Germinal center (tissue), 1 donor: Measurements from ENCODE around the gene CSF2.
"Not testable (repeated sequence)": the region's sequence is repeated elsewhere in the genome, so short reads cannot be mapped to it uniquely, and the experiment has no call there.

Experiments used
- DNase-seq: peaks from one replicate; pipeline ENCODE4 v3.0.0; 2012; ENCODE audit warnings: mixed read lengths, low spot score

The CSF2 gene

DNA sequence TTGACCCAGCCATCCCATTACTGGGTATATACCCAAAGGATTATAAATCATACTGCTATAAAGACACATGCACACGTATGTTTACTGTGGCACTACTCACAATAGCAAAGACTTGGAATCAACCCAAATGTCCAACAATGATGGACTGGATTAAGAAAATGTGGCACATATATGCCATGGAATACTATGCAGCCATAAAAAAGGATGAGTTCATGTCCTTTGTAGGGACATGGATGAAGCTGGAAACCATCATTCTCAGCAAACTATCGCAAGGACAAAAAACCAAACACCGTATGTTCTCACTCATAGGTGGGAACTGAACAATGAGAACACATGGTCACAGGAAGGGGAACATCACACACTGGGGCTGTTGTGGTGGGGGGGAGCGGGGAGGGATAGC is 35.4 kb downstream of the CSF2 start:
- DNase-seq, result not testable (repeated sequence)

DNA sequence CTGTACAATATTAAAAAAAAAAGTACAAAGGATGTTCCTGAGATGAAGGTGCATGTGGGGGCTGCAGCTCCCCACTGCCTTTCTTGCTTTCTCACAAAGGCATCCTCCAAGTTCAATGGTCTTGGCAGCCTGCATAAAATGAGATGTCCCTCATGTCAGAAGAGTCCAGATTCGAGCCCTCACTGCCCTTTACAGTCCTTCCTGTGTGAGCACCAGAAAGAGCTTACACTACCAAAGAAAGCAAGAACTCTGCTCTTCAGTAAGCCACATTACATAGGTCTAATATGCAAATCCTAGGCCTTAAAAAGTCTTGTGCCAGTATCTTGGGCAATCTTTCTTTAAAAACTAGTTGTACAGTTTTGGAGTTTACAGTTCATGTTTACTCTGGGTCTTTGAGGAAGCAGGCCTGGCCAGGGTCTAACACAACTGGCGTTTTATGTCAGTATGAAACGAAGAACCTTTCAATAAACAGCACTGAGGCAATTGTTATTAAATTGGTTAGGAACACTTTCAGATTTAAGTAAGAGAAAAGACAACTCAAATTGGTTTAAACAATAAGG is 36.0 kb downstream of the CSF2 start:
- DNase-seq, result no peak

DNA sequence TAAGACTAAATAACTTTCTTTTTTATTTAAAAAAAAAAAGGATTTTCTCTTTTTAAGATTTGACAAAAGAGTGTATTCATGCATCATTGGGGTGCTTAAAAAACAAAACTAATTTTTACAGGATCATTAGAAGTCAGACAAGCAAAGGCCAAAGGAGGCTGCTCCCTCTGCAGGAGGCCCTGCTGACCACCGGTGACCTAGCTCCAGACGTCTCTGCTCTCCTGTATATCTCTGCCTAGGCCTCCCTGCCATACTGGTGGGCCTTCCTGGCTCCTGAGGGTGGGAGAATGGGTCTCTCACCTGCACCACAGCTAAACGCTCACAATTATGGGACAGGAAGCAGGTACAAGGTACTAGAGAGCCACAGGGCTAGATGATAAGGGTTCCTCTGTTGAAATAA is 36.6 kb downstream of the CSF2 start:
- DNase-seq, result no peak

- DNase-seq, result no peak
Measured at GRCh38 chr5:132110930-132111329, 37.3 kb downstream of the CSF2 start.

- DNase-seq, result no peak
Measured at GRCh38 chr5:132112111-132112510, 38.5 kb downstream of the CSF2 start.

DNA sequence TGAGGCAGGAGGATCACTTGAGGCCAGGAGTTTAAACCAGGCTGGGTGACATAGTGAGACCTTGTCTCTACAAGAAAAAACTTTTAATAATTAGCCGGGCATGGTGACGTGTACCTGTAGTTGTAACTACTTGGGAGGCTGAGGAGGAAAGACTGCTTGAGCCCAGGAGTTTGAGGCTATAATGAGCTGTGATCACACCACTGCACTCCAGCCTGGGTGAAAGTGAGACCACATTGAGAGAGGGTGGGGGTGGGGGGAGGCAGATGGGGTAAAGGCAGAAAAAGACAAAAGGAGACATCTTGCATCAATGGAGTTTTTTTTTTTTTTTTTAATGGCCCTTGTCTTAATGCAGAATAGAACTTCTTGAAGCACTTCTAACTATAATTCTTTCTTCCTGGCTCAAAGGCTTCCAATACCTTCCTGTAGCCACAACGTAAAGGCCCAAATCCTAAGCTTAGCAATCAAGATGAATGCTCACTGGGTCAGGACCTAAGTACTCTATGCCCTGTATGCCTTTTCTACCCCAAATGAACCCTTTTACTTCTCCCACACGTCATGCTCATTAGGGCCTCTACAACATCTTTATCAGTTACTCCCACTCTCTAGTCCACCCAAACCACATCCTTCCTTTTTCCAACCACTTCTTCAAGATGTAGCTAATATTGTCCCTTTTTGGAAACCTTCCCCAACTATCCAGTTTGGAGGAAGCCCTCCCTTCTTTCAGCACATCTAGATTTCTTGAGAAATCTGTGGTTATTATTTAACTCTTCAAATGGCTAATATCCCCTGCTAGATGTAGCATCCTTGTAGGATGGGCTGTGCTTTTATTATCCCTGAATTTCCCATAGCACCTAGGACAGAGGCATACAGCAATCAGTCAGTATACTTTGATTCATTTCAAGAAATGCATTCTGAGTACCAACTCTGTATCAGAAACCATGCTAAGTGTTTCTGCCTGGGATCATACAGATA is 40.8 kb downstream of the CSF2 start:
- DNase-seq, result no peak

- DNase-seq, result no peak
Measured at GRCh38 chr5:132115375-132115774, 41.8 kb downstream of the CSF2 start.

DNA sequence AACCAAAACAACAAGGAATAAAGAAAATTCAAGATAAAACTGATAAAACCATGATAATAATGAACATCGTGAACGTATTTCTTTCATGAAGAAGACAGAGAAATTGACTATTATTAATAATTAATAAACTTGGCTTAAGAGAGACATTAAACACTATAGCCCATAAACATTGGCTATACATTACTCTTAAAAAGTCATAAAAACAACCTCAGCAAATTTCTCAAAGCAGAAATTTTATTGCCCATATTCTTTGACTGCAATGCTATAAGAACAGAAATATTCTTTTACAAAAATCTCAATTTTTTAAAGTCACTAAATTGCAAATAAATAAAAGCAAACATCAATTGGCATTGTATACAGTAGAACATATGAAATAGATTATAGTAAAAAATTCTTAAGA is 42.5 kb downstream of the CSF2 start:
- DNase-seq, result no peak

GRCh38 chr5:132116909-132117489 is 43.4 kb downstream of the CSF2 start:
- not testable (repeated sequence) for DNase-seq

DNA sequence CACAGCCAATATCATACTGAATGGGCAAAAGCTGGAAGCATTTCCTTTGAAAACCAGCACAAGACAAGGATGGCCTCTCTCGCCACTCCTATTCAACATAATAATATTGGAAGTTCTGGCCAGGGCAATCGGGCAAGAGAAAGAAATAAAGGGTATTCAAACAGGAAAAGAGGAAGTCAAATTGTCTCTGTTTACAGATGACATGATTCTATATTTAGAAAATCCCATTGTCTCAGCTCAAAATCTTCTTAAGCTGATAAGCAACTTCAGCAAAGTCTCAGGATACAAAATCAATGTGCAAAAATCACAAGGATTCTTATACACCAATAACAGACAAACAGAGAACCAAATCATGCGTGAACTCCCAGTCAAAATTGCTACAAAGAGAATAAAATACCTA is 47.1 kb downstream of the CSF2 start:
- DNase-seq, result not testable (repeated sequence)

DNA sequence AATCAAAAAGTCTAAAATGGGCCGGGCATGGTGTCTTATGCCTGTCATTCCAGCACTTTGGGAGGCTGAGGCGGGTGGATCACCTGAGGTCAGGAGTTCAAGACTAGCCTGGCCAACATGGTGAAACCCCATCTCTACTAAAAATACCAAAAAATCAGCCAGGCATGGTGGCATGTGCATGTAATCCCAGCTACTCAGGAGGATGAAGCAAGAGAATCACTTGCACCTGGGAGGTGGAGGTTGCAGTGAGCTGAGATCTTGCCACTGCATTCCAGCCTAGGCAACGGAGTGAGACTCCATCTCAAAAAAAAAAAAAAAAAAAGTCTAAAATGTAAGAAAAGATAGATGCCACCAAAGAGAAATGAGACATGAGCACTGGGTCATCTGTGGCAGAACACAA is 49.4 kb downstream of the CSF2 start:
- not testable (repeated sequence) for DNase-seq

GRCh38 chr5:132123578-132123977 is 50.0 kb downstream of the CSF2 start:
- DNase-seq, result not testable (repeated sequence)
